Activated T-cell treated with anti-CD3 and anti-CD28 coated beads for 48 hours (primary cell): ENCODE data around the gene CTDSPL.

Experiments used
- DNase-seq: peaks from one replicate; pipeline ENCODE4 v3.0.0-alpha.2; 2020; ENCODE audit warnings: low read depth

CTDSPL gene

DNA sequence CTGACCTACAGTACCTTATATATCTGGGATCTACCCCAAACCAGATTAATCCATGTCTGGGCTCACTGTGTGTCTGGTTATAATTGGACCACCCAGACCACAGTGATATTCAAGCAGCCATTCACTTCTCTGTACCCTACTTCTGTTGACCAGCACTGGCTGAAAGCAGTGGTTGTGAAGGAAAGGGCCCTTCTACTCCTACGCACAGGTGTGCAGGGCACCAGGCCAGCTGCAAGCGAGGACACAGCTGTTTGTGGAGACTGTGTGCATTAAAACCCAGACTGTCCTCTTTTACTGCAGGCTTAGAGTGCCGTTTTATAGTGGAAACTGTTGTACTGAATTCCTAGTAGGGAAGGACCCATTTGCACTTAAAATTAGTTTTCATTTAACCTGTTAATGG lies 29.5 kb downstream of the CTDSPL start:
- DNase-seq: no peak

GRCh38 chr3:37892927-37893600 lies 31.4 kb downstream of the CTDSPL start:
- no peak for DNase-seq

DNA sequence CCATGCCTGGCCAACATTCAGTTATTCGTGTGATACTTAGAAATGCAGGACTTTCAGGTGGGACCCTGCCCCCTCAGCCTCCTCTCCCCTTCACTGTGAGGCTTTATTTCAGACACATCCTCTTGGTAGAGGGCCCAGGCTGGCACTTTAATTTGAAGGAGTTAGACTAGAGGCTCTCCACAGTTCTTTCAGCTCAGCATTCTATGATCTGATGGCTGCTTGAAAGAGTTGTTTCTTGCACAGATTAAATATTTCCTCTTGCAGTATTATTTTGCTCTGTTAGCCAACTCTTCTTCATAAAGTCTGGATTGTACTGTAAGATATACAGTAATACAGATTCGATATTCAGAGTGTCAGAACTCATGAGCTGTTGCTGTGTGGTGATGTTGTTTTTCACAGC lies 35.1 kb downstream of the CTDSPL start:
- DNase-seq: no peak

- no peak for DNase-seq
Observed at GRCh38 chr3:37897763-37898162, 36.1 kb downstream of the CTDSPL start.

GRCh38 chr3:37898424-37898823 lies 36.7 kb downstream of the CTDSPL start:
- no peak for DNase-seq

DNA sequence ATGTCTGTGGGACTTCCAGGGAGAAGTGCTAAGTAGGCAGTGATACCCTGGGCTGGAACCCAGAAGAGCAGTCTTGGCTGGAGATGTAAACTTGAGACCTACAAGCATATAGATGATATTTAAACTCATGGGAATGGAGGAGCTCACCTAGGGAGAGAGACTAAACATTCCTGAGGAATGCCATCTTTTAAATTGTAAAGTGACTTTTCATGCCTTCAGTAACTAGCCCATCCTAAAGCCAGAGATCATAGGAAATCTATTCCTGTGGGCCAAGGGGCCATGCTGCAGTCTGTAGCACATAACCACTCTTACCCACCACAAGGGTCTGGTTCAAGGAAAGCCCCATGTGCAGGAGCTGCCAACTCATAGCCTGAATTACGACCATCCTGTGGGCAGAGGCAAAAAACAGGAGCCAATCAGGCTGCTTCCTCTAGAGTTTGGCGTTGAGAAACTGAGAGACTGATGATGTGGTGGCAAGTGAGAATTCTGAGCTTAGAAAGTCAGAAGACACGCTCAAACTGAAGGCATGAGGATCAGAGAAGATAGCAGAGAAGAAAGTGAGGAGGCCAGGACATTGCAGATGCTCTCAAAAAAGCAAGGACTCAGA lies 37.5 kb downstream of the CTDSPL start:
- no peak for DNase-seq

DNA sequence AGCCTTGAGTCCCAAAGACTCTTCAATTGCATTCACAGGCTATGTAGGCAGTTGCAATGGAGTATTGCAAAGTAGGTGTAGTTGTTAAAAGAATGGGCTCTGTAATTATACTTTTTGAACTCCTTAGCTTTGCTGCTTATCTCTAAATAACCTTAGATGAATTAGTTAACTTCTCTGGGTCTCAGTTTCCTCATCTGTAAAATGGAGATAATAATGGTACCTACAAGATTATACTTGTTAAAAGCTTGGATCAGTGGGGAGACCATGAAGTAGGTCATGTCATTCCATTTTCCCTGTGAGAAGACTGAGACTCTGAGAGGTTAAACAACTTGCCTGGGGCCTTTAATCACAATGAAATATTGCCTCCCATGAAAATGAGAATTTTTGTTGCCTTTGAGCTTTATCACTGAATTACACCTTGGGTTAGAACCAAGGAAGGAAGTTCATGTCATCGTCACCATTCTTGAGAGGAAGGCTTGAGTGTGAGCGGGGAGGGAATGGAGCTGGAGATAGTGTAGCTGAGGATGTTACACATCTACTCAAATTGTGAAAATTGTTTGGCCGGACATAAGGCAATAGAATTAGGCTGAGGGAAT lies 38.1 kb downstream of the CTDSPL start:
- DNase-seq: no peak

DNA sequence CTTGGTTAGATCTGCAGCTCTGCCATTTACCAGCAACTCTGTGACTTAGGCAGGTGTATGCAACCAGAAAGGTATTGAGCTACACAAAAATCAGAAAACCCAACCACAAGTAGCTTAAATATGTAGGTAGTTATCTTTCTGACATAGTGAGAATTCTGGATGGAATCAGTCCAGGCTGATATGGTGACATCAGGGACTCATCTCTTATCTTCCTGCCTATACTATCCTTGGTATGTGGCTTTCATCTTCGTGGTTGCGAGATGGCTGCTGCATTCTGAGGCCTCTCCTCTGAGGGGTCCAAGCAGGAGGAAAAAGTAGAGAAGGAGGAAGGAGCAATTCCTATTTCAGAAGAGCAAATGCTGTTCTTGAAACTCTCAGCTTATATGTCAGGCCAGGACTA lies 40.0 kb downstream of the CTDSPL start:
- DNase-seq: no peak

GRCh38 chr3:37902674-37903073 lies 41.0 kb downstream of the CTDSPL start:
- no peak for DNase-seq

GRCh38 chr3:37903320-37903719 lies 41.6 kb downstream of the CTDSPL start:
- no peak for DNase-seq

- DNase-seq: no peak
Observed at GRCh38 chr3:37903734-37904133, 42.1 kb downstream of the CTDSPL start.

DNA sequence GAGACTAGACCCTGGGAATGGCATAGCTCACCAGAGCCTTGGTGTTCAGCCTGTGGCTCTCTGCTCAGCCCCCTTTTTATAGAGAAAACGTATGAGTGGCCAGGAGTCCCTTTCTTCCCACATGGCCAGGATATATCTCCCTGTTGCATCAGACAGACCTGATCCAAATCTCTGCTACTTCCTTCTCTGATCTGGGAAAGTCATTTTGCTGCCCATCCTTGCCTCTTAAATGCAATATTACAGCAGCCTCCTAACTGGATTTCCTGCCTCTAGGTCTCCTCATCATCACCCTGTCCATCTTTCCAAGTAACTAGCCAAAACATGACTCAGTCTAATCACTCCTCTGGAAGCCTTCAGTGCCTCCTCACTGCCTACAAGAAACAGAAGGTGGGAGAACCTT lies 42.9 kb downstream of the CTDSPL start:
- no peak for DNase-seq

GRCh38 chr3:37905346-37905745 lies 43.7 kb downstream of the CTDSPL start:
- no peak for DNase-seq

- DNase-seq: no peak
Observed at GRCh38 chr3:37905987-37906674, 44.5 kb downstream of the CTDSPL start.

DNA sequence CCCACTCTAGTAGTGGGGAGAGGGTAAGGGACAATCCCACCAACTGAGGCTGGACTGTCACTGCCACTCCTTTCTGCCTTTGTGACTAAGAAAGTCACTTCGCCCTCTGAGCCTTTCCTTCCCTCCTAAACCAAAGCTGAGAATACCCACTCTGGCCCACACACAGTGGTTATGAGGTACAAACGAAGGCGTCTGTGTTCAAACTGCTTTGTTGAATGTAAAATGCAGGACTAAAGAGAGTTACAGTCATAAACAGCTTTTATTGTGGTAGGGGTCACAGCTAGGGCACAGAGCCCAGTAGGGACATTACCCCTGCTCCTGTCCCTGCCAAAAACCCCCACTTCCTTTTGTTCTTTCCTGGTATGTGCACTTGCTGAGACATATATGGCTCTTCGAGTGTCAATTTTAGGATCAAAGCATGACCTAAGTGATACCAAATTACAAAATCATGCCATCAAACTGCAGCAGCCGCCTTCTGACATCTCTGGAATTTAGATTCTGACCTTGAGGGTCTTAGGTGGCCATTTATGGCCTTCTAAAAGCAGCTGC lies 45.1 kb downstream of the CTDSPL start:
- DNase-seq: no peak

DNA sequence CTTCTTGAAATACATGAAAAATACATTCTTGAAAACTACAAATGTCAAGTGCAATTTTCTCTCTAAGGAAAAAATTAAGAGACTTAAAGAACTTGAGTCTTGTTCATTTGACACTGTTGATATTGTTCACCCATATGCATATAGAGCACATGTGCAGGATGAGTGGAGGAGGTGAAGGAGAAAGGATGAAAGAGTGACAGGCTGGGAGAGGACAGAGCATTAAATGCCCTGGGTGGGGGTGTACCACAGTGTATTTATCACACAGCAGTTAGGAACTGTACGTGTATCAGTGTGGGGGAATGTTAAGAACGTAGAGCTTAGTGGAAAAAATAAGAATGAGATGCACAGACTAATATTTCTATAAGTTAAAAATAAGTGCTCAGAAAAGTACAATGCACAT lies 45.7 kb downstream of the CTDSPL start:
- no peak for DNase-seq

DNA sequence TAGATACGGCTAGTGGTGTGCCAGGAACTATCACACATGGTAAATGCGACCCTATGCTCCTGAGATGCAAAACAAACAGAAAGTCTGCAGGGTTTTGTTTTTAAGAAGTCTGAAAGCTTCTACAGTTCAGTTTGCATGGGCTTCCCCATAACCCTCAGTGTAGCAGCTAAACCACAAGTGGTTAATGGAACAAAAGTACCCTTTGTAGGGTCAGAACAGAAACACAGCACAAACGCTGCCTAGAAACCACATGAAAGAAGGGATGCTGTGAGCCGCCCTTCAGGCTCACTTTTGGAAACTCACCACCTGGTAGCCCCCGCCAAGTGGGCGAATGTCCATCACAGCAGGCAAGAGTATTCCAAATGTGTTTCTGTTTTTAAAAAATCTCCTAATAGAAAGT lies 46.2 kb downstream of the CTDSPL start:
- no peak for DNase-seq

- DNase-seq: no peak
Observed at GRCh38 chr3:37909067-37909911, 47.6 kb downstream of the CTDSPL start.

DNA sequence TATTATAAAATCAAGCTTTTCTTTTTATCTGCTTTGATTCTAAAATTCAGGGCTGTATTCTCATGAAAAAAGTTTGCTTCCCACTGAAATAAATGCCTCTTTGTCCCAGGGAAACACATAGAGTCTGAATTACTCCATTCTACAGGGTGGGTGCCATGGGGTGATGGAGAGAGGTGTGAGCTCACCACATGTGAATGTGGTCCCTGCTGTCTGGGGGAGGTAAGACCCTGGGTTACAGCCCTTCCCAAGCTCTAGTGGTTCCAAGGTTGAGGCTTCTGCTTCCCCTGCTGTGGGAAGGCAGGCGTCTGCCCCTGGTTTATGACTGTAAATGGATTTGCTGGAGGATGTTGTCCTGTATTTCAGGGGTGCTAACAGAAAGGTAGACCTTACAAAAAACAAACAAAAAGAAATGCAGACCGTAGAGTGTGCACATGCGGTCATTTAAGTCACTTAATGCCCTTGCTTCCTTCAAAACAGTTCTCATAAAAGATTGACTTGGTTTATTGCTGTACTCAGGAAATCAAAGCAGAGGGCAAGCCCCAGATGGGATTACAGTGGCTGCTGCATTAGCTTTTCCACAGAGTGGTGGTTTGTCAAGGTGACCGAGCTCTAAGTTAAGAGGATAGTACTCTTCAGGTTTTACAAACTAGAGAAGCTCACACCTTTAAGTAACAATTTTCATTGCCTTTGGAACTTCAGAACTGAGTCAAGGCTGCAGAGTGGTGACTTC lies 49.2 kb downstream of the CTDSPL start:
- no peak for DNase-seq

- DNase-seq: no peak
Observed at GRCh38 chr3:37912052-37912733, 50.5 kb downstream of the CTDSPL start.

DNA sequence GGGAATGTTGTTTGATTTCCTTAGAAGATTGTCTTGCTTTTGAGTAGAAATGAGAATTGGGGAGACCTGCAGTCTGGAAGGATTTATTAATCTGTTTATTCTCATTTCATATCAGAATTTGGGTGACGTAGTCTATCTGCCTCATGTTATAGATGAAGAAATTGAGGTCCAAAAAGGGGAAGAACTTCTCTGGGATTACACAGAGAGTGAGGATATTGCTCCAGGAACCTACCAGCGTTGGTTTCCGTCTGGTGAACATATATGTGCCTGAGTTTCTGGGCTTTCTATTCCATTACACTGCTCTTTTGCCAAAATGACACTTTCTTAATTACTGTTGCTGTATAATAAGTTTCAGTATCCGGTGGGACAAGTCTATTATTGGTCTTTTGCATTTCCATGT lies 51.8 kb downstream of the CTDSPL start:
- DNase-seq: no peak
